AG04450 (cell line): ENCODE measurements around the gene PPP6C. TPM values are rescaled to one million over a fixed set of nuclear protein-coding genes. Genes with fewer than 3 reads are reported as not detected.

Source experiments
- CTCF ChIA-PET: fragments of 300-600, 350-600 bp; formaldehyde crosslinking; extraction: SDS; loops from one replicate; lab custom pipeline; 2022; ENCODE audit warnings: antibody characterized with exemption, inconsistent platforms; lab: Charles Lee
- POLR2A ChIA-PET: fragments of 350-600 bp; formaldehyde crosslinking; extraction: SDS; loops from one replicate; lab custom pipeline; 2021; ENCODE audit warnings: antibody characterized with exemption, inconsistent platforms; lab: Yijun Ruan, JAX
- DNase-seq: peaks from one replicate; pipeline ENCODE4 v3.0.0-alpha.2; 2011; ENCODE audit warnings: low read depth, low spot score
- H3K27ac ChIP-seq: one replicate; pipeline ENCODE4 v1.5.1; 2012; ENCODE audit warnings: low read depth, low read length, control low read depth
- H3K27me3 ChIP-seq: one replicate; pipeline ENCODE4 v1.6.0; 2012; ENCODE audit warnings: low read length; ENCODE audit not compliant: control insufficient read depth, insufficient read depth
- H3K4me3 ChIP-seq: 2 replicates; pipeline ENCODE4 v1.5.1; 2011; ENCODE audit warnings: mild to moderate bottlenecking, low read depth, low read length, control low read depth
- H3K9me3 ChIP-seq: 2 replicates; pipeline ENCODE4 v1.5.1; 2012; ENCODE audit warnings: low read length; ENCODE audit not compliant: control insufficient read depth, insufficient read depth
- polyA plus RNA-seq: library from polyadenylated mRNA; depleted of rRNA; stranded (reverse); fragments of >200 nt; gene quantifications from 2 replicates; pipeline ENCODE4 v1.2.3, GENCODE V29; 2011
- TF ChIP-seq, protein P1 (sequence below): IDR thresholded peaks from 2 replicates; pipeline ENCODE4 v1.5.1; 2011; ENCODE audit warnings: low read depth, low read length, control low read depth, inconsistent platforms

The PPP6C gene
- polyA plus RNA-seq, 1 experiment = 34.8 TPM

DNA sequence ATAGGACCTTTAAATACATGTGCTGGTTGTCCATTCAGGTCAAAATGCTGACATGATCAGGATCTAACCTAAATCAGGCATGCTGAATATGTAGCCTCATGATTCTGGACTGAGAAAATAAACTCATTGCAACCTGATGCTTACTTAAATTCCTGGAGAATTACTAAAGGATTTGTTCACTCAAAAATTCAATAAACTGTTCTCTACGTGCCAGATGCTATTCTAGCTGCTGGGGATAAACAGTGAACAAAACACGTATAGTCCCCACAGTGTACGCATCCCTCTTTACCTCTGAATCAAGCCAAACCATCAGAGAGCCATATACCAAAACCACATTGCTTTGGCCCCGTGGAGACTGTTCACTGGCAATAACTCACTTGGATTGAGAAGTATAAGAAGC, 52.4 kb downstream of the PPP6C start:
- no peak overlapping the region for H3K4me3 ChIP-seq
- no peaks in the 10 kb centered on the region for H3K9me3 ChIP-seq
- ChIA-PET POLR2A (interaction anchor here (1.0 to 1.2 kb wide), 2 partner anchors 11 to 23 kb away, joined by 7 read pairs; no protein-coding TSS in a partner anchor), CTCF (interaction anchor here (0.5 kb wide), 1 partner anchor 178 kb away, joined by 3 read pairs; no protein-coding TSS in a partner anchor)
- no peaks in the 10 kb centered on the region for H3K27me3 ChIP-seq
- H3K27ac ChIP-seq = peak overlapping the region; percentile 61
- peak; percentile 84 for DNase-seq
- TF ChIP-seq, protein P1, sequence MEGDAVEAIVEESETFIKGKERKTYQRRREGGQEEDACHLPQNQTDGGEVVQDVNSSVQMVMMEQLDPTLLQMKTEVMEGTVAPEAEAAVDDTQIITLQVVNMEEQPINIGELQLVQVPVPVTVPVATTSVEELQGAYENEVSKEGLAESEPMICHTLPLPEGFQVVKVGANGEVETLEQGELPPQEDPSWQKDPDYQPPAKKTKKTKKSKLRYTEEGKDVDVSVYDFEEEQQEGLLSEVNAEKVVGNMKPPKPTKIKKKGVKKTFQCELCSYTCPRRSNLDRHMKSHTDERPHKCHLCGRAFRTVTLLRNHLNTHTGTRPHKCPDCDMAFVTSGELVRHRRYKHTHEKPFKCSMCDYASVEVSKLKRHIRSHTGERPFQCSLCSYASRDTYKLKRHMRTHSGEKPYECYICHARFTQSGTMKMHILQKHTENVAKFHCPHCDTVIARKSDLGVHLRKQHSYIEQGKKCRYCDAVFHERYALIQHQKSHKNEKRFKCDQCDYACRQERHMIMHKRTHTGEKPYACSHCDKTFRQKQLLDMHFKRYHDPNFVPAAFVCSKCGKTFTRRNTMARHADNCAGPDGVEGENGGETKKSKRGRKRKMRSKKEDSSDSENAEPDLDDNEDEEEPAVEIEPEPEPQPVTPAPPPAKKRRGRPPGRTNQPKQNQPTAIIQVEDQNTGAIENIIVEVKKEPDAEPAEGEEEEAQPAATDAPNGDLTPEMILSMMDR = no peak

DNA sequence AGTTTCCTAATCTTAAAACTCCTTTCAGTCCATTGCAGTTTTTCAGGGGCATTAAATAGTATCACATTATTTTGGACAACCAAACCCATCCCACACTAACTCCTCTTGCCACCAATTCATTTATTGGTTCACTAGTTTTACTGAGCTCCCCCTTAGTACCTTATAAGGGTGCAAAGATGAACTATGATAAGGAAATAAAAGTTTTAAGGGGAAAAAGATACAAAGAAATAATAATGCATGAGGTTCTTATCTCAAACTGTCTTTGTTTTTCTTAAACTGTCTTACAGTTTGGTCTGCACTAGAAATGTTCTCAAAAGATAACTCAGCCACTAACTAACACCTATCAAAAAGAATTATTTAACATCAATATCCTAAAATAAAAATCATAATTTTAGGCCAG, 54.6 kb downstream of the PPP6C start:
- ChIA-PET POLR2A (no interaction called here), CTCF (no interaction called here)
- H3K27ac ChIP-seq = no peak overlapping the region
- H3K9me3 ChIP-seq = no peaks in the 10 kb centered on the region
- no peaks in the 10 kb centered on the region for H3K27me3 ChIP-seq
- DNase-seq = no peak
- H3K4me3 ChIP-seq = no peak overlapping the region
- TF ChIP-seq, protein P1 = no peak

DNA sequence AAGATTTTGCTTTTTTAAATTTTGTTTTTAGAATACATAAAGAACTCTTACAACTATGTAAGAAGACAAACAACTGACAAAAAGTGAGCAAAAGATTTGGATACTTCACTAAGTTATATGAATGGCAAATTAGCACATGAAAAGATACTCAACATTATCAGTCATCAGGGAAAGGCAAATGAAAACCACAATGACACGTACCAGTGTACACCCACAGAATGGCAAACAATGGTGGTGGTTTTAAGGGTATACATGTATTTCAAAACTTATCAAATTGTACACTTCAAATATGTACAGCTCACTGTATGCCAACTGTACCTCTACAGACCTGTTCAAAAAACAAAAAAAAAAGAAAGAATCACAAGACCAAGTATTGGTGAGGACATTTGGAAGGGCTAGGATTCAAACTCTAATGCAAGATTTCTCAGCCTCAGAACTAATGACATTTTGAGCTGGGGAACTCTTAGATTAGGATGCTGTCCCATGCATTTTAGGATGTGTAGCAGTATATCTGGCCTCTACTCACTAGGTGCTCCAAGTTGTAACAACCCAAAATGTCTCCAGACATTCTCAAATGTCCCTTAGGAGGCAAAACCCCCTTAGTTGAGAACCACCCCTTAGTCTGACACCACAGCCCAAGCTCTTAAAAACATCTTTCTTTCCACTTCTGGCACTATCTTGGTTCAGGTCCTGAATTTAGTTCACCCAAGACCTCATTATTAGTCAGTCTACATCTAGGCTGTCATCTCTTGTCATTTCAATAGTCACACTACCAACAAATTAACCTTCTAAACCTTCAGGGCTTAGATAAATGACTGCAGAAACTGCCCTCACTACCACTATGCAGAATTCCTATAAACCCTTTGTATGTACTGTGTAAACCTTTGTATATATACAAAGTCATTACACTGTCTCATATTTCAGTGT, 55.9 kb downstream of the PPP6C start:
- ChIA-PET POLR2A (no interaction called here), CTCF (no interaction called here)
- DNase-seq = no peak
- Histone ChIP-seq H3K27me3 (no peaks in the 10 kb centered on the region), H3K9me3 (no peaks in the 10 kb centered on the region), H3K27ac (no peak overlapping the region), H3K4me3 (no peak overlapping the region)
- TF ChIP-seq, protein P1 = no peak

DNA sequence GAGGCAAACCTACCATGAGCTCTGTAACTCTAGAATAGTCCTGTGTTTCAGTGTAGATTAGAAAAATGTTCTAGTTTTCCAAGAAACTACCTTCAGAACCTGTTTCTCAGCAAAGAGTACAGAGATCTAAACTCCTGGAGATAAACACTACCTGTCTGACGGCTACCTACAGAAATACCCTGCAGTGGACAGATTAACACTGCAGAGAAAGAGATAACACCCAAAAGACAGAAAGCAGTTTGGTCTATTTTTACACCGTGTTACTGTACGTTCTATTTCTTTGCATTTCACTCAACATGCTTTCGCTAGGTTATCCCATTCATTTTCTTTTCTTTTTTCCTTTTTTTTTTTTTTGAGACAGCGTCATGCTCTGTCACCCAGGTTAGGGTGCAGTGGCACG, 57.8 kb downstream of the PPP6C start:
- POLR2A ChIA-PET = interaction anchor here (0.7 kb wide), 1 partner anchor 265 kb away, joined by 5 read pairs; no protein-coding TSS in a partner anchor
- no peak overlapping the region for H3K4me3 ChIP-seq
- CTCF ChIA-PET = no interaction called here
- H3K27me3 ChIP-seq = no peaks in the 10 kb centered on the region
- no peak overlapping the region for H3K27ac ChIP-seq
- no peaks in the 10 kb centered on the region for H3K9me3 ChIP-seq
- DNase-seq = no peak
- TF ChIP-seq, protein P1 = no peak
